NCI-H69 (cell line): Measurements from ENCODE around the gene SGTA.
"Not testable (repeated sequence)": the region's sequence is repeated elsewhere in the genome, so short reads cannot be mapped to it uniquely, and the experiment has no call there.

ENCODE experiments used
- DNase-seq: peaks from one replicate; lab custom pipeline; 2025; lab: John Stamatoyannopoulos, UW

SGTA gene

DNA sequence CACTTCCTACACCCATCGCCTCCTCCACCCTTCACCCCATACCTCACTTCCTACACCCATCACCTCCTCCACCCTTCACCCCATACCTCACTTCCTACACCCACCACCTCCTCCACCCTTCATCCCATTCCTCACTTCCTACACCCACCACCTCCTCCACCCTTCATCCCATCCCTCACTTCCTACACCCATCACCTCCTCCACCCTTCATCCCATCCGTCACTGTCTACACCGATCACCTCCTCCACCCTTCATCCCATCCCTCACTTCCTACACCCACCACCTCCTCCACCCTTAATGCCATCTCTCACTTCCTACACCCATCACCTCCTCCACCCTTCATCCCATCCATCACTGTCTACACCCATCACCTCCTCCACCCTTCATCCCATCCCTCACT, 69.9 kb downstream of the SGTA start:
- DNase-seq = not testable (repeated sequence)

DNA sequence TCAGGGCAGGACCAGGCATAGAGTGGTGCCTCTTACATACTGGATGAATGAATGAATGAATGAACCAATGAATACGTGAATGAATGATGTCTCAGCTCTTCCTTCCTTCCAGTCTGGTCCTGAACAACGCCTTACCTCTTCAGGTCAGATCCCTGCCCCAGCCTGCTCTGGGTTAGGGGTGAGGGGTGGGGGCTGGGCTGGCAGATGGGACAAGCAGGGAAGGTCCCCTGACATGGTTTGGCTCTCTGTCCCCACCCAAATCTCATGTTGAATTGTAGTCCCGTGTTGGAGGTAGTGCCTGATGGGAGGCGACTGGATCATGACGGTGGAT, 71.2 kb downstream of the SGTA start:
- DNase-seq = no peak

DNA sequence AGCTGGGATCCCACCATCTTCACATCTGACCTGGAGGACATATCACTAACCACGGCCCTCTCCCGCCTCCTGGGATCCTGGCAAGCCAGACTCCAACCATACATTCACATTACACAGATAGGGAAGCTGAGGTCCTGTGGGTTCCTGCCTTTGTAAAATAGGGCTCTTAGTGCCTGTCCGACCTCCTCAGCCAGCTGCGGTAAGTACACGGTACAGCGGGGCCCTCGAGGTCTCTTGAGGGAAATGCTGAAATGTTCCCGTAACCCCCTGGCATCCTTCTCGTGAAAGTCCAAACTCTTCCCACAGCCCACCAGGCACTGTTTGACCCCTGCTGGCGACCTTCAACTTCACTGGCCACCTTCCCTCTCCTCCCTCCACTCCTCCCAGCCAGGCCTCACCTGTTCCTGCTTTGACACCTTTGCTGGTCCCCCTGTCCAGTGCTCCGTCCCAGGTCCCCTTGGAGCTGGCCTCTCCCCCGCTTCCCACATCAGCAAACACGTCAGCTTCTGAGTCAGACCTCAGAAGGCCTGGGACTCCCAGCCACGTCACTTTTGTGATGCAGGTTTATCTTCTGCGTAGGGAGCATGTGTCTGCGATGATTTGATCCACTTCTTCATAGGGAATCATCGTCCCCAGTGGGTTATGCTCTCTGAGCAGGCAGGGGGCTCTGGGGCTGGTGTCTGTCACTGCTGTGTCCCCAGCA, 71.8 kb downstream of the SGTA start:
- no peak for DNase-seq

DNA sequence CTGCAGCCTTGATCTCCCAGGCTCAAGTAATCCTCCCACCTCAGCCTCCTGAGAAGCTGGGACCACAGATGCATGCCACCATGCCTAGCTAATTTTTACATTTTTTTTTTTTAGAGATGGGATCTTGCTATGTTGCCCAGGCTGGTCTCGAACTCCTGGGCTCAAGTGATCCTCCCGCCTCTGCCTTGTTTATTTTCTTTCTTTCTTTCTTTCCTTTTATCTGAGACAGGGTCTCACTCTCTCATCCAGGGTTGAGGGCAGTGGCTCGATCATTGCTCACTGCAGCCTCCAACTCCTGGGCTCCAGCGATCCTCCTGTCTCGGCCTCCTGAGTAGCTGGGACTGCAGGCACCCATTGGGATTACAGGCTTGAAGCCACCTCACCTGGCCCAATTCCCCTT, 76.8 kb downstream of the SGTA start:
- DNase-seq = no peak
